Upper lobe of left lung (tissue), 4 donors: ENCODE data around the gene OGA.

Experiments
- POLR2A ChIP-seq, 4 donors: fragments of 450-650 bp; IDR thresholded peaks; one replicate each; pipeline ENCODE4 v1.5.1; 2016 to 2017; ENCODE audit warnings: antibody characterized with exemption in 4 of 4, mild to moderate bottlenecking in 2 of 4
- POLR2AphosphoS5 ChIP-seq, 2 donors: sonication (generic); formaldehyde crosslinking; IDR thresholded peaks; one replicate each; pipeline ENCODE4 v1.5.1; 2017; ENCODE audit warnings: antibody characterized with exemption in 2 of 2
- TF ChIP-seq, protein P1 (sequence below), 6 experiments: fragments of 450-650 bp in 4 of 6; fragments of 200-600 bp in 2 of 6; sonication (generic) in 2 of 6; IDR thresholded peaks; one replicate each; pipeline ENCODE4 v1.5.1; 2016 to 2019; ENCODE audit warnings: antibody characterized with exemption in 6 of 6

DNA sequence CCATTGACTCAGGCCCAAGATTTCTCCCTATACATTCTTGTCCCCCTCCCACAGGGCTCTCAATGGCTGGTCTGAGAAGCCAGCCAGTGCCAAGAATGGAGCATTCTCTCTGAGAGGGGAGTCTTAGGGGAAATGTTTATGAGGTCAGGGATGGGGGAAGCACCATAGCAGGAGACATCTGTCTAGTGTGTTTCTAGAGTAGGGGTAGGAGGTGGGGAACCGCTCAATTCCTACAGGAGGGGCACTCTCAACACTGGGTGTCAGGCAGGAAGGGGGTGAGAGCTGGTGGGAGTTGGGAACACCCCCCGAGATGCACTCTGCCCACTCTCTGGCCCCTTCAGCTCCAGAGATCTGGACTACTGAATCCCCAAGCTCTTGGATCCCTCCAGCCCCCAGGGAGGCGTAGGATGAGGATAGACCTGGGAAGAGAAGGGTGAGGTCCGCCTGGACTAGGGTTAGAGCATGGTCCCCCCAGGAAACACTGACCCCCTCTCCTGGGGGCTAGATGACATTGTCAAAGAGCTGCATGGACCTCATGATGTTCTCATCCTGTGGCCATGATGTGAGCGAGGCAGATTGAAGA is 8.7 kb upstream of the OGA start:
- no peak for TF ChIP-seq POLR2A (IDR thresholded peaks at IDR 0.05)
- TF ChIP-seq, protein P1, sequence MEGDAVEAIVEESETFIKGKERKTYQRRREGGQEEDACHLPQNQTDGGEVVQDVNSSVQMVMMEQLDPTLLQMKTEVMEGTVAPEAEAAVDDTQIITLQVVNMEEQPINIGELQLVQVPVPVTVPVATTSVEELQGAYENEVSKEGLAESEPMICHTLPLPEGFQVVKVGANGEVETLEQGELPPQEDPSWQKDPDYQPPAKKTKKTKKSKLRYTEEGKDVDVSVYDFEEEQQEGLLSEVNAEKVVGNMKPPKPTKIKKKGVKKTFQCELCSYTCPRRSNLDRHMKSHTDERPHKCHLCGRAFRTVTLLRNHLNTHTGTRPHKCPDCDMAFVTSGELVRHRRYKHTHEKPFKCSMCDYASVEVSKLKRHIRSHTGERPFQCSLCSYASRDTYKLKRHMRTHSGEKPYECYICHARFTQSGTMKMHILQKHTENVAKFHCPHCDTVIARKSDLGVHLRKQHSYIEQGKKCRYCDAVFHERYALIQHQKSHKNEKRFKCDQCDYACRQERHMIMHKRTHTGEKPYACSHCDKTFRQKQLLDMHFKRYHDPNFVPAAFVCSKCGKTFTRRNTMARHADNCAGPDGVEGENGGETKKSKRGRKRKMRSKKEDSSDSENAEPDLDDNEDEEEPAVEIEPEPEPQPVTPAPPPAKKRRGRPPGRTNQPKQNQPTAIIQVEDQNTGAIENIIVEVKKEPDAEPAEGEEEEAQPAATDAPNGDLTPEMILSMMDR (IDR thresholded peaks at IDR 0.05) = no peak
- no peak for TF ChIP-seq POLR2AphosphoS5 (IDR thresholded peaks at IDR 0.05)
